ENCODE measurements around the gene PFN3. TPM values are rescaled to one million over a fixed set of nuclear protein-coding genes. Genes with fewer than 3 reads are reported as not detected.

Gene PFN3
- total RNA-seq (not detected), polyA plus RNA-seq (not detected)
- long read RNA-seq, donor 1: 0 reads
- long read RNA-seq, donor 2: 0 reads
- long read RNA-seq, donor 3: 0 reads
- long read RNA-seq, donor 4: 0 reads
- long read RNA-seq, donor 5: 0 reads

DNA sequence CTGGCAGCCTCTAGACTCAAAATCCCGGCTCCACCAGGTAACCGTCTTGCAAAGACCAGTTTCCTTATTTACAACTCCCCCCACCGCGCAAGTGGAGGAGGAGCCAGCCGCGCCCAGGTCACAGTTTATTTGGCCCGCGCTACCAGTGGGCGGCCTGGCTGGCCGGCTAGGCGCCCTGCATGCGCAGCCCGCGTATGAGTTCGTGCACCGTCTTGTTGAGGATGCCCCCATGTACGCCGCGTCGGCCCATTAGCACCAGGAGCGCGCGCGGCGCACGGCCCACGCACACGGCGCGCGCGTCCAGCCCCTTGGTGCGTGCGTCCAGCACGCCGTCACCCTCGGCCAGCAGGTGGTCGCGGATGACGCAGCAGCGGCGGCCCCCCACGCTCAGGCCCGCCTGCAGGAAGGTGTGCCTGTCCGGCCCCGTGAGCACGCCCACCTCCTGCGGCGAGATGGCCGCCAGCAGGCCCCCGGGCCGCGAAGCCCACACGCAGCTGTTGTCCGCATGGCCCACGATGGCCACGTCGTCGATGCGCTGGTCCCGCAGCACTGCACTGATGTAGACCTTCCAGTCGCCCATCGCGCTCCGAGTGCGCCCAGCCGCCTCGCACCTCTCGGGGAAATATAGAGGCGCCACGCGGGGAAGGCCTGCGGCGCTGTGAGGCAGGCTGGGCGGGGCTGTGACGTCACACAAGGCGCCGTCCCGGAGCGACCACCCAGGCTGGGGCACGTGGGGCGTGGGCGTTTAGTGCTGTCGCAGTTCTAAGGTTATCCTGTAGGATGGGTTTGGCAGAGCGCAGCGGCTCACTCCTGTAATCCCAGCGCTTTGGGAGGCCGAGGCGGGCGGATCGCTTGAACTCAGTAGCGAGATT lies at the start of gene PFN3:
PFN3 (minus strand) TSS at position 665 of the 872 bp plus-strand sequence; CDS start at position 580, 85 bp downstream.
- H3K4me1 ChIP-seq (ENCODE audit: control insufficient read depth in 5 of 5, insufficient read depth in 5 of 5, low read length in 5 of 5): peaks cover 0 to 36% (median 18%) of the 10 kb centered on the region in 5 donors
- WGBS, 2 donors: 25 to 45% methylated on average over 87 to 92 of the region's 92 CpGs
- no peak for TF ChIP-seq CTCF (IDR thresholded peaks at IDR 0.05; ENCODE audit: control extremely low read depth, extremely low read depth)
- ATAC-seq (ENCODE audit: insufficient read depth, low FRiP score) (no peak), DNase-seq (peak; percentile 41 to 74 (median 57))
- peaks cover 3 to 62% (median 51%) of the 10 kb centered on the region in 3 donors for H3K27me3 ChIP-seq (ENCODE audit: control insufficient read depth in 3 of 3, insufficient read depth in 3 of 3, low read length in 2 of 3)
- no peak within 1 kb of the TSS for H3K27ac ChIP-seq (ENCODE audit: low read depth in 1 of 2, low read length in 1 of 2)
- no peak within 1 kb of the TSS for H3K9ac ChIP-seq (ENCODE audit: insufficient read depth in 1 of 2, low read length in 2 of 2)
- H3K9me3 ChIP-seq (ENCODE audit: control insufficient read depth in 4 of 4, insufficient read depth in 3 of 4, low read length in 3 of 4): peaks cover 0 to 2% (median 0%) of the 10 kb centered on the region in 4 donors
- no peak within 1 kb of the TSS for H3K4me3 ChIP-seq
- no peaks in the 10 kb centered on the region for H3K36me3 ChIP-seq (ENCODE audit: control insufficient read depth in 4 of 4, insufficient read depth in 4 of 4, low read length in 4 of 4)

DNA sequence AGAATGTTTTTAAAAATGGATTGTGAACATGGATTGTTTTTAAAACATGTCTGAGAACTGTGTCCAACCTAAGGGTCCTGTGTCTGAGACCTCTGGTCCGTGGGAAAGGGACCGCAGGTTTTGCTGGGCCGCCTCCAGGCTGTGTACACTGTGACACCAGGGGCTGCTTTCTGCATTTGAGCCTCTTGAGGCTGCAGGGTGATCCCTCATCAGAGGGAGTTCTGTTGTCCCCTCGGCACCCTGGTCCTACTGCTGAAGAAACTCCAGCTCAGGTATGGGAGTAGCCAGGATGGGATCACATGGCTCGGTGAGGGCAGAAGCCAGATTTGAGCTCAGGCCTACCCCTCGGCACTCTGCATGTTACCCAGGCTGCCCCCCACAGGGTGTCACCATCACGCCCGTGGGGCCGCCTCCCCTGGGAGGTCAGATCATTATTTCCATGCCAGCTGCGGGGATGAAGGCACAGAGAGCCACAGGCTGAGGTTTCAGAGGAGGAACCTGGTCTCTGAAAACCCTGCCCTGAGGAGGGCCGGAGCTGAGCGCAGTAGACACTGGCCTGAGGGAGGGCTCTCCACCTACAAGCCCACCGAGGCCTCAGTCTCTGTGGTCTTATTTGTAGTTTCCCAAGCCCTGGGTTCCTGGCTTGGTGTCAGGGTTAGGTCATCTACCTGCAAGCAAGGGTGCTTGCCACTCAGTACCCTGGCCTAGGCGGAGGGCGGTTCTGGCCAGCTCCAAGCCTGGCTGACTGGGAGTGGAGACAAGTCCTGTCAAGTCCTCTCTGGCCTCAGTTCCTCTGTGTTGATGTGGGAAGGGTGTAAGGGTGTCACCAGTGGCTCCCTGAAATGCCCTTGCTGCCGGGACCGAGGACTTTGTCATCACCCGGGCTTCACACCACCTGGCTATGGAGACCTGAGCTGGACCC lies 48.9 kb upstream of the PFN3 start:
- no peak for TF ChIP-seq CTCF (IDR thresholded peaks at IDR 0.05; ENCODE audit: control extremely low read depth, extremely low read depth)
- no peak overlapping the region for H3K27ac ChIP-seq (ENCODE audit: low read depth in 1 of 2, low read length in 1 of 2)
- 86 to 94% methylated on average over 18 of the region's 18 CpGs for WGBS, 2 donors
- no peak for ATAC-seq (ENCODE audit: insufficient read depth, low FRiP score)
- no peak for DNase-seq
- no peaks in the 10 kb centered on the region for H3K36me3 ChIP-seq (ENCODE audit: control insufficient read depth in 4 of 4, insufficient read depth in 4 of 4, low read length in 4 of 4)
- peaks cover 0 to 23% (median 17%) of the 10 kb centered on the region in 5 donors for H3K4me1 ChIP-seq (ENCODE audit: control insufficient read depth in 5 of 5, insufficient read depth in 5 of 5, low read length in 5 of 5)
- H3K9me3 ChIP-seq (ENCODE audit: control insufficient read depth in 4 of 4, insufficient read depth in 3 of 4, low read length in 3 of 4): no peaks in the 10 kb centered on the region
- H3K9ac ChIP-seq (ENCODE audit: insufficient read depth in 1 of 2, low read length in 2 of 2): no peak overlapping the region
- H3K4me3 ChIP-seq: no peak overlapping the region
- peaks cover 0 to 9% (median 8%) of the 10 kb centered on the region in 3 donors for H3K27me3 ChIP-seq (ENCODE audit: control insufficient read depth in 3 of 3, insufficient read depth in 3 of 3, low read length in 2 of 3)

- Histone ChIP-seq H3K27ac (ENCODE audit: low read depth in 1 of 2, low read length in 1 of 2) (no peak overlapping the region), H3K4me1 (ENCODE audit: control insufficient read depth in 5 of 5, insufficient read depth in 5 of 5, low read length in 5 of 5) (peaks cover 0 to 16% (median 12%) of the 10 kb centered on the region in 5 donors), H3K9ac (ENCODE audit: insufficient read depth in 1 of 2, low read length in 2 of 2) (no peak overlapping the region), H3K9me3 (ENCODE audit: control insufficient read depth in 4 of 4, insufficient read depth in 3 of 4, low read length in 3 of 4) (no peaks in the 10 kb centered on the region), H3K4me3 (no peak overlapping the region), H3K36me3 (ENCODE audit: control insufficient read depth in 4 of 4, insufficient read depth in 4 of 4, low read length in 4 of 4) (no peaks in the 10 kb centered on the region), H3K27me3 (ENCODE audit: control insufficient read depth in 3 of 3, insufficient read depth in 3 of 3, low read length in 2 of 3) (peaks cover 0 to 9% (median 8%) of the 10 kb centered on the region in 3 donors)
- ATAC-seq (ENCODE audit: insufficient read depth, low FRiP score): no peak
- TF ChIP-seq CTCF (IDR thresholded peaks at IDR 0.05; ENCODE audit: control extremely low read depth, extremely low read depth): no peak
- no peak for DNase-seq
- WGBS, 2 donors: 77% methylated on average over 6 of the region's 6 CpGs
These were observed 47.9 kb upstream of the PFN3 start for GRCh38 chr5:177448244-177448950.

All from lung (tissue), 16 donors.